OCI-LY3 (cell line): ENCODE data around the gene ARHGAP28.

Experiments used
- H2AFZ ChIP-seq: fragments of 200-600, 300-600 bp; shearing (Covaris generic); 2 replicates; pipeline ENCODE4 v1.6.0; 2014; ENCODE audit warnings: antibody characterized with exemption, low read depth, low read length
- H3K27ac ChIP-seq: fragments of 200-600, 300-600 bp; sonication (generic); 2 replicates; pipeline ENCODE4 v1.5.1; 2014; ENCODE audit warnings: mild to moderate bottlenecking, low read length, moderate library complexity, mixed read lengths
- H3K27me3 ChIP-seq: fragments of 200-600, 300-600 bp; sonication (generic); 2 replicates; pipeline ENCODE4 v1.6.1; 2014; ENCODE audit warnings: low read depth, low read length, mixed read lengths
- H3K36me3 ChIP-seq: fragments of 200-600, 300-600 bp; sonication (generic); replicated peaks from 2 replicates; pipeline ENCODE3; 2014; ENCODE audit warnings: low read depth, low read length, mixed read lengths
- H3K4me1 ChIP-seq: fragments of 300-600, 200-600 bp; sonication (generic); 2 replicates; pipeline ENCODE4 v1.6.1; 2014; ENCODE audit warnings: low read length, mixed read lengths
- H3K4me2 ChIP-seq: fragments of 200-600, 300-600 bp; sonication (generic); 2 replicates; pipeline ENCODE4 v1.6.1; 2014; ENCODE audit warnings: low read length, mixed read lengths
- H3K4me3 ChIP-seq: fragments of 300-600, 200-600 bp; sonication (generic); 2 replicates; pipeline ENCODE4 v1.5.1; 2014; ENCODE audit warnings: antibody characterized with exemption, mild to moderate bottlenecking, low read length, moderate library complexity
- H3K79me2 ChIP-seq: fragments of 300-600, 200-600 bp; shearing (Covaris generic); 2 replicates; pipeline ENCODE4 v1.6.1; 2014; ENCODE audit warnings: mild to moderate bottlenecking, low read length, mixed read lengths
- H3K9ac ChIP-seq: fragments of 300-600, 200-600 bp; shearing (Covaris generic); 2 replicates; pipeline ENCODE4 v1.6.0; 2014; ENCODE audit warnings: mild to moderate bottlenecking, low read length, moderate library complexity
- H3K9me3 ChIP-seq: fragments of 200-600, 300-600 bp; shearing (Covaris generic); 2 replicates; pipeline ENCODE4 v1.6.1; 2014; ENCODE audit warnings: low read length, mixed read lengths; ENCODE audit not compliant: insufficient read depth
- H4K20me1 ChIP-seq: fragments of 200-600, 300-600 bp; sonication (generic); 2 replicates; pipeline ENCODE4 v1.6.1; 2016; ENCODE audit warnings: low read length, mixed read lengths; ENCODE audit not compliant: insufficient read depth
- CTCF ChIP-seq: fragments of 200-600, 300-600 bp; sonication (generic); IDR thresholded peaks from 2 replicates; pipeline ENCODE4 v1.5.1; 2014; ENCODE audit warnings: antibody characterized with exemption, low read length, low read depth
- EZH2phosphoT487 ChIP-seq: fragments of 200-600 bp; shearing (Covaris generic); IDR thresholded peaks from 2 replicates; pipeline ENCODE4 v1.6.1; 2018; ENCODE audit warnings: antibody characterized with exemption, mixed run types, low read depth

ARHGAP28 gene

GRCh38 chr18:6738622-6739021, 9.1 kb downstream of the ARHGAP28 start:
- H3K79me2 ChIP-seq: no peaks in the 10 kb centered on the region
- no peak overlapping the region for H2AFZ ChIP-seq
- TF ChIP-seq CTCF: no peak
- no peak for TF ChIP-seq EZH2phosphoT487
- no peak overlapping the region for H3K27ac ChIP-seq
- no peak overlapping the region for H3K4me3 ChIP-seq
- no peaks in the 10 kb centered on the region for H3K27me3 ChIP-seq
- no peaks in the 10 kb centered on the region for H3K9me3 ChIP-seq
- no peaks in the 10 kb centered on the region for H4K20me1 ChIP-seq
- H3K4me1 ChIP-seq: no peaks in the 10 kb centered on the region
- no peak overlapping the region for H3K9ac ChIP-seq
- H3K36me3 ChIP-seq: no peaks in the 10 kb centered on the region
- H3K4me2 ChIP-seq: no peak overlapping the region

GRCh38 chr18:6741232-6741663, 11.7 kb downstream of the ARHGAP28 start:
- Histone ChIP-seq H3K27me3 (no peaks in the 10 kb centered on the region), H3K4me3 (no peak overlapping the region), H3K36me3 (no peaks in the 10 kb centered on the region), H2AFZ (no peak overlapping the region), H3K27ac (no peak overlapping the region), H3K4me1 (no peaks in the 10 kb centered on the region), H3K79me2 (no peaks in the 10 kb centered on the region), H4K20me1 (no peaks in the 10 kb centered on the region), H3K4me2 (no peak overlapping the region), H3K9me3 (no peaks in the 10 kb centered on the region), H3K9ac (no peak overlapping the region)
- no peak for TF ChIP-seq CTCF
- no peak for TF ChIP-seq EZH2phosphoT487

- Histone ChIP-seq H4K20me1 (no peaks in the 10 kb centered on the region), H3K4me1 (no peaks in the 10 kb centered on the region), H2AFZ (no peak overlapping the region), H3K36me3 (no peaks in the 10 kb centered on the region), H3K27me3 (no peaks in the 10 kb centered on the region), H3K79me2 (no peaks in the 10 kb centered on the region), H3K27ac (no peak overlapping the region), H3K9me3 (no peaks in the 10 kb centered on the region), H3K4me2 (no peak overlapping the region), H3K9ac (no peak overlapping the region), H3K4me3 (no peak overlapping the region)
- TF ChIP-seq CTCF: no peak
- TF ChIP-seq EZH2phosphoT487: no peak
These were observed 12.3 kb downstream of the ARHGAP28 start for GRCh38 chr18:6741786-6742185.

- H3K79me2 ChIP-seq: no peaks in the 10 kb centered on the region
These were observed 14.5 kb downstream of the ARHGAP28 start for GRCh38 chr18:6743999-6744398.

More at GRCh38 chr18:6743999-6744398, 14.5 kb downstream of the ARHGAP28 start:
- TF ChIP-seq EZH2phosphoT487 (no peak), CTCF (no peak)
- Histone ChIP-seq H3K9me3 (no peaks in the 10 kb centered on the region), H3K27me3 (no peaks in the 10 kb centered on the region), H3K27ac (no peak overlapping the region), H3K4me2 (no peak overlapping the region), H3K4me3 (no peak overlapping the region), H2AFZ (no peak overlapping the region), H4K20me1 (no peaks in the 10 kb centered on the region), H3K9ac (no peak overlapping the region), H3K36me3 (no peaks in the 10 kb centered on the region), H3K4me1 (no peaks in the 10 kb centered on the region)
